ENCODE measurements around the gene OSBPL10.

DNA sequence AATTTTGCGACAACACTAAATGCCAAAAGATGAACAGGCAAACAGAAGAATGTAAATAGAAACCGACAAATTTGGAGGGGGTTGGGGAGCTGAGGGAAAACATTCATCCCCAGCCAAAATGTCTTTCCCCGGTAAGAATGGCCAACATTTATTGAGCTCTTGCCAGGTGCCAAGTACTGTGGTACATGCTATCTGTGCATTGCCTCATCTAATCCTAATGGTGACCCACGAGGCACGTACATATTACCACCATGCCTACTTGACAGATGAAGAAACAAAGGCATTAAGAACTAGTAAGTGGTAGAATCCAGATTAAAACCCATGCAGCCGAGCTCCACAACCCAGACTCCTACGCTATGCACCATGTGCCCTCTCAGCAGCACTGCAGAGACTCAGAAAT, 242.7 kb downstream of the OSBPL10 start:
- TF ChIP-seq SNAI2 (CRISPR knock-in tag; IDR thresholded peaks at IDR 0.05) (no peak), TOX (CRISPR knock-in tag; IDR thresholded peaks at IDR 0.05; ENCODE audit: borderline replicate concordance) (no peak), ARNTL (CRISPR knock-in tag; IDR thresholded peaks at IDR 0.05; ENCODE audit: borderline replicate concordance, low read depth) (no peak), ZNF8 (CRISPR knock-in tag; IDR thresholded peaks at IDR 0.05) (no peak), ZFP3 (CRISPR knock-in tag; IDR thresholded peaks at IDR 0.05) (no peak), ESRRG (CRISPR knock-in tag; IDR thresholded peaks at IDR 0.05) (no peak), ISL1 (CRISPR knock-in tag; IDR thresholded peaks at IDR 0.05) (no peak), ZNF565 (CRISPR knock-in tag; conservative IDR thresholded peaks at IDR 0.05; ENCODE audit: low read depth) (no peak), OSR1 (CRISPR knock-in tag; IDR thresholded peaks at IDR 0.05) (no peak), GLIS3 (CRISPR knock-in tag; IDR thresholded peaks at IDR 0.05) (no peak)
- TF ChIP-seq, protein P1, sequence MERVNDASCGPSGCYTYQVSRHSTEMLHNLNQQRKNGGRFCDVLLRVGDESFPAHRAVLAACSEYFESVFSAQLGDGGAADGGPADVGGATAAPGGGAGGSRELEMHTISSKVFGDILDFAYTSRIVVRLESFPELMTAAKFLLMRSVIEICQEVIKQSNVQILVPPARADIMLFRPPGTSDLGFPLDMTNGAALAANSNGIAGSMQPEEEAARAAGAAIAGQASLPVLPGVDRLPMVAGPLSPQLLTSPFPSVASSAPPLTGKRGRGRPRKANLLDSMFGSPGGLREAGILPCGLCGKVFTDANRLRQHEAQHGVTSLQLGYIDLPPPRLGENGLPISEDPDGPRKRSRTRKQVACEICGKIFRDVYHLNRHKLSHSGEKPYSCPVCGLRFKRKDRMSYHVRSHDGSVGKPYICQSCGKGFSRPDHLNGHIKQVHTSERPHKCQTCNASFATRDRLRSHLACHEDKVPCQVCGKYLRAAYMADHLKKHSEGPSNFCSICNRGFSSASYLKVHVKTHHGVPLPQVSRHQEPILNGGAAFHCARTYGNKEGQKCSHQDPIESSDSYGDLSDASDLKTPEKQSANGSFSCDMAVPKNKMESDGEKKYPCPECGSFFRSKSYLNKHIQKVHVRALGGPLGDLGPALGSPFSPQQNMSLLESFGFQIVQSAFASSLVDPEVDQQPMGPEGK (CRISPR knock-in tag; IDR thresholded peaks at IDR 0.05; ENCODE audit: borderline replicate concordance): no peak

Measured in SK-N-SH treated with all-trans-retinoic acid at 6 μM for 48 hours (cell line).